Gastroesophageal sphincter (tissue), 3 donors: Measurements from ENCODE around the gene MCF2L2.

ENCODE experiments used
- CTCF ChIP-seq, 4 experiments: fragments of 200-600 bp in 2 of 4; fragments of 450-650 bp in 2 of 4; sonication (generic) in 1 of 4; IDR thresholded peaks; one replicate each; pipeline ENCODE4 v1.5.1; 2017 to 2019; ENCODE audit warnings: antibody characterized with exemption in 4 of 4, mild to moderate bottlenecking in 2 of 4, moderate library complexity in 2 of 4
- EP300 ChIP-seq: sonication (generic); formaldehyde crosslinking; IDR thresholded peaks from one replicate; pipeline ENCODE4 v1.6.1; 2017; ENCODE audit warnings: antibody characterized with exemption, mild to moderate bottlenecking

- TF ChIP-seq EP300 = no peak
- no peak for TF ChIP-seq CTCF (IDR thresholded peaks at IDR 0.05)
These were observed 26.7 kb downstream of the MCF2L2 start for GRCh38 chr3:183401678-183402077.
